HTR-8/SVneo (cell line): ENCODE measurements around the gene FBXL14.

Experiments
- DNase-seq: peaks from one replicate; pipeline ENCODE4 v3.0.0; 2011; ENCODE audit warnings: low spot score, mixed read lengths; ENCODE audit not compliant: insufficient read length
- FAIRE-seq: peaks from 2 replicates; lab custom pipeline; 2011; peaks lifted over from hg19 to GRCh38; lab: Jason Lieb, UNC

Gene FBXL14

GRCh38 chr12:1544996-1545700, 49.2 kb downstream of the FBXL14 start:
- no peak for DNase-seq
- peak; percentile 73 for FAIRE-seq

GRCh38 chr12:1542599-1542998, 51.8 kb downstream of the FBXL14 start:
- DNase-seq, result no peak
- FAIRE-seq, result peak; percentile 89

- DNase-seq (no peak), FAIRE-seq (peak; percentile 71)
Observed at GRCh38 chr12:1540690-1541089, 53.7 kb downstream of the FBXL14 start.

- peak; percentile 73 for FAIRE-seq
- no peak for DNase-seq
Observed at GRCh38 chr12:1539135-1539534, 55.2 kb downstream of the FBXL14 start.

GRCh38 chr12:1536817-1537216, 57.6 kb downstream of the FBXL14 start:
- FAIRE-seq, result peak; percentile 98
- DNase-seq, result no peak

- FAIRE-seq (no peak), DNase-seq (no peak)
Observed at GRCh38 chr12:1534748-1535147, 59.6 kb downstream of the FBXL14 start.

GRCh38 chr12:1533602-1534304, 60.6 kb downstream of the FBXL14 start:
- DNase-seq, result no peak
- FAIRE-seq, result peak; percentile 89

GRCh38 chr12:1533205-1533601, 61.2 kb downstream of the FBXL14 start:
- DNase-seq, result no peak
- peak; percentile 95 for FAIRE-seq

GRCh38 chr12:1532375-1533165, 61.8 kb downstream of the FBXL14 start:
- FAIRE-seq, result no peak

GRCh38 chr12:1531654-1532374, 62.6 kb downstream of the FBXL14 start:
- DNase-seq (no peak), FAIRE-seq (peak; percentile 93)

More at GRCh38 chr12:1532375-1533165, 61.8 kb downstream of the FBXL14 start:
- DNase-seq, result no peak

GRCh38 chr12:1531153-1531653, 63.2 kb downstream of the FBXL14 start:
- FAIRE-seq (no peak), DNase-seq (no peak)

- no peak for FAIRE-seq
- DNase-seq, result no peak
Observed at GRCh38 chr12:1530592-1531152, 63.7 kb downstream of the FBXL14 start.

- peak; percentile 83 for FAIRE-seq
- DNase-seq, result no peak
Observed at GRCh38 chr12:1529862-1530591, 64.4 kb downstream of the FBXL14 start.

- no peak for DNase-seq
- FAIRE-seq, result no peak
Observed at GRCh38 chr12:1529228-1529861, 65.0 kb downstream of the FBXL14 start.

- FAIRE-seq (peak; percentile 90), DNase-seq (no peak)
Observed at GRCh38 chr12:1528791-1529190, 65.6 kb downstream of the FBXL14 start.

- FAIRE-seq (peak; percentile 98), DNase-seq (peak; percentile 88)
Observed at GRCh38 chr12:1527789-1528188, 66.6 kb downstream of the FBXL14 start.

- DNase-seq, result no peak
- peak; percentile 65 for FAIRE-seq
Observed at GRCh38 chr12:1525858-1526257, 68.5 kb downstream of the FBXL14 start.

- no peak for FAIRE-seq
- no peak for DNase-seq
Observed at GRCh38 chr12:1523558-1524050, 70.8 kb downstream of the FBXL14 start.
